ENCODE results near the gene NFS1.

GRCh38 chr20:35709259-35709658 is 10.1 kb upstream of the NFS1 start:
- TF ChIP-seq CTCF (IDR thresholded peaks at IDR 0.05) (no peak), POLR2A (IDR thresholded peaks at IDR 0.05) (no peak)

All from uterus (tissue), 2 donors.